Brain pericyte (primary cell): Measurements from ENCODE around the gene FANCC.

ENCODE experiments used
- DNase-seq: peaks from one replicate; pipeline ENCODE4 v3.0.0-alpha.2; 2012; ENCODE audit warnings: low read depth, low spot score

FANCC gene

GRCh38 chr9:95126739-95127138, 190.8 kb downstream of the FANCC start:
- no peak for DNase-seq

DNA sequence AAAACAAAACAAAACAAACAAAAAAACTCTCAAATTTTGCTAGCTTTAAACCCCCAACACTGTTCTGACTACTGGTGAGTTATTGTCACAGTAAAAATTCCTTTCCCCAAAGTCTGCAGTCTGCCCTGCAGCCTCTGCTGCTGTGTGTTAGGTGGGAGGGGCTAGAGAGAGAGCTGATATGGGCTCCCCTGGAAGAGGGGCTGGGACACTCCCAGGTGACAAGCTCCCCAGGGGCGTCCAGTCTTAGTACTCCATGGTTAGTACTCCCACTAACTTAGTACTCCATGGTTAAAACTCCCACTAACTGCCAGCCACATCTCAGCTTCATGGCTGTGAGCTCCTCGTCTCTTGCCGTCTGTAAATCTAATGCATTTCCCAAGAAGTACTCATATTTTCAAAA, 191.9 kb downstream of the FANCC start:
- DNase-seq = no peak

- no peak for DNase-seq
These were observed 192.7 kb downstream of the FANCC start for GRCh38 chr9:95124582-95125367.

- DNase-seq = no peak
These were observed 196.6 kb downstream of the FANCC start for GRCh38 chr9:95120781-95121370.

DNA sequence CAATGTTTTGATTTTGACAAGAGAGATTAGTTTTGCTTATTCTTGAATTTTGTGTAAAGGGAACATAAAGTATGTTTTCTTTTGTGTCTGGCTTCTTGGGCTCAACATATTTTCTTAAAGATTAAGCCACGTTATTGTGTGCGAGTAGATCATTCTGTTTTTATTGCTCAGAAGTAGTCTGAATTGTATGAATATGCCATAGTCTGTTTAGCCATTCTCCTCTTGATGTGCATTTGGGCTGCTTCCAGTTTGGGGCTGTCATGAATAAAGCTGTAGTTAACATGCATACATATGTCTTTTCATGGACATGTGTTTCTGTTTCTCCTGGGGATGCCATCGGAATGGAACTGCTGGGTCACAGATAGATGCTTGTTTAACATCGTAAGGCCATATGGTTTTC, 198.9 kb downstream of the FANCC start:
- DNase-seq = no peak

DNA sequence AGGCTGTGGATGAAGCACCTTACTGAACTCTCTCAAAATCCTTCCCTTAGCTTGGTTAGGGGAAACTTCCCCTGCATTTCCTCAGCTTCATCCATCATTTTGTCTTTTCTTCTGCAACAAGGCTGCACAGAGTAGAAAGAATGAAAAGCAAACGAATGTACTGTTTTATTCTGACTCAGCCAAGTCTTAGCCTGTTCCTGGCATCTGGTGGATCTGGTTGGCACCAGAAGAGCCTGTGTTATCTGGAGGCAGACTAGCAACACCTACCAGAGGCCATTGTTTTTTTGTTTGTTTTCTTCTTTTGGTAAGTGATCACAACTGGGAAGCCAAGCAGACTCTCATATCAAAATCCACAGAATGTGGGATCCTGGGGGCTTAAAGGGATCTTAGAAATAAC, 200.7 kb downstream of the FANCC start:
- no peak for DNase-seq

- no peak for DNase-seq
These were observed 201.3 kb downstream of the FANCC start for GRCh38 chr9:95116002-95116807.

GRCh38 chr9:95115104-95115503, 202.4 kb downstream of the FANCC start:
- no peak for DNase-seq

- DNase-seq = no peak
These were observed 204.9 kb downstream of the FANCC start for GRCh38 chr9:95112436-95113280.

DNA sequence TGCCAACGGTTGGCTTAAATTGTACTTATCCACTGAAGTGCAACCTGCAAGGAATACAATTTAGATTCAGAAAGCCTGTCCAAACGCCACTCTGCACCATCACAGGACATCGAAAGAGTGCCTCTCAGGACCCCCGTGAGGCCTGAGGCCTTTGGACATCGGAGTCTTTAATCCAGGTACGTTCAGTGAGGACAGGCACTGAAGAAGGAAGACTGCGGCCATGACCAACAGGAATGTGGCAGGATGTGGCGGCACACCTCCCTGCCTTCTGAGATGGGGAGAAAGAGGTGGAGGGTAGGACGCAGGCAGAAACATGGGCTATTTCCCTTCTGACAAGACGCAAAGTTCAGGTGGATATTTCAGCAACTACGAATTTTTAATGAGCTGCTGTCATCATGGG, 205.8 kb downstream of the FANCC start:
- no peak for DNase-seq

- DNase-seq = no peak
These were observed 206.5 kb downstream of the FANCC start for GRCh38 chr9:95110921-95111525.

GRCh38 chr9:95109456-95109855, 208.1 kb downstream of the FANCC start:
- no peak for DNase-seq

- DNase-seq = no peak
These were observed 208.7 kb downstream of the FANCC start for GRCh38 chr9:95108777-95109176.

DNA sequence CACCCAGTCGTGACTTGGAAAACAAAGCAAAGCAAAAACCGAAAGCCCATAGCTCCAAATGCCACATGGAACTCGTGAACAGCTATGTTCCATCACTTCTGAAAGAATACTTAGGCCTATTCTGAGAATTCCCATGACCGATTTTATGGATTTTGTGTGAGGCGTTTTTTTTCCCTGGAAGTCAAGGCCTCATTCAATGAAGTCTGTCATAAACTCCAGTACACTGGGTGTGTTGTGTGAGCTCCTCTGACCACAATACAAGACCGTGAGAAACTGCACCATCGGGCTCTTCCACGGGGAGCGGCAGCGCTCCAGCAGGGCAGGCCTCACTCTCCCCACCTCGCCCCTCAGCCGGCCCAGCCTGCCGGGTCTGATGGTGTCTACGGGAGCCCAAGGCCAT, 209.5 kb downstream of the FANCC start:
- no peak for DNase-seq

GRCh38 chr9:95107001-95107749, 210.3 kb downstream of the FANCC start:
- no peak for DNase-seq

DNA sequence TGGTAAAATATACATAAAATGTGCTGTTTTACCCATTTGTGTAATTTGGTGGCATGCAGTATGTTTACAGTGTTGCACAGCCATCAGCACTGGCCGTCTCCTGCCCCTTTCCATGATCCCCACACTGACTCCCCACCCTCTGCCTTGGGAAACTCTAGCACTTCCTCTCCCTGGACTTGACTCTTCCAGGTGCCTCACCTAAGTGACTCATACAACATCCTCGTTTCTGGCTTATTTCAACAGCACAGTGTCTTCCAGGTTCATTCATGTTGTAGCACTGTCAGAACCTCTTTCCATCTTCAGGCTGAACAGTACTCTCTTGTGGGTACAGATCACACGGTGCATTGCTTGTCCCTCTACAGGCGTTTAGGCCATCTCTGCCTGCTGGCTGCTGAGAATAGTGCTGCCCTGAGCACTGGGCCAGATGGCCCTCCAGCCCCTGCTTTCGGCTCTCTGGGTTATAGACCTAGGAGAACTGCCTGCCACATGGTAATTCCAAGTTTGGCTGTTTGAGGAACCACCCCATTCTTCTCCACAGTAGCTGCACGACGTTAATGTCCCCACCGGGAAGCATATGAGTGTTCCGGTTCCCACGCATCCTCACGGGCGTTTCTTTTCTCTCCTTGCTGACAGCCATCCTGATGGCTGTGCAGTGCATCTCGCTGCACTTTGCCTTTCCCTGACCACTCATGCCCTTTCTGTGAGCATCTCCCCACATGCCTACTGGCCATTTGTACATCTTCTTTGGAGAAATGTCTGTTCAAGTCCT, 211.8 kb downstream of the FANCC start:
- no peak for DNase-seq

DNA sequence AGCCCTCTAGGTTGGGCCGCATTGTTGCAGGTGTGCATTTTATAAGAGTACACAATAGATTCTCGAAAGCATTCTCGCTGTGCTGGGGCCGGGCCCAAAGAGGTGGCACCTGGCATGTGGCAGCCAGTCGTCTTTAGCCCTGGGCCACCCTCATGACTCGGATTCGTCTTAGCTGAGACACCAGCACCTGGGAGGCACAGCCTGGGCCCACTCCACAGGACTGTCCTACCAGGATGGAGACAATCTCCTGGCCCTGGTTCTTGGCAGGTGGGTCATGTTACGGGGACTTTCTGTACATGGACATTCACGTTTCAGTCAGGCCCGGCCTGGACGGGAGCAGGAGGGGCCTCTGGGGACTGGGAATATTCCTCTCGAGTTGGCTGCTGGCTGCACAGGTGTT, 212.5 kb downstream of the FANCC start:
- no peak for DNase-seq

DNA sequence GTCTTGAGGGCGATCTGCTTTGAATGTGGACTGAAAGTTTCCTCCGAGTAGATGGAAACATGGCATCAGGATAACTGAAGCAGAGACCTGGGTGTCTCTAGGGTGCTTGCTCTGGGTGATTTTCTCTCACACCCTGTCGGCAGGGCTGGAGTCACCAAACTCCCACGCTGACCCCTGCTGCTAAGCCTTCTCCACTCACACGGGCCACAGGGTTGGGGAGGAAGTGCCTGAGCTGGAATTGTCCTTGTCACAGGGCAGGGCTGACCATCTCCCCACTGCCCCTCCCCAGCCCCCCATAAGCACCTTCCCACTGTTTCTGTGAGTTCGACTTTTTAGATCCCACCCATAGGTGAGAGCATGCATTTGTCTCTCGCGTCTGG, 212.9 kb downstream of the FANCC start:
- no peak for DNase-seq

DNA sequence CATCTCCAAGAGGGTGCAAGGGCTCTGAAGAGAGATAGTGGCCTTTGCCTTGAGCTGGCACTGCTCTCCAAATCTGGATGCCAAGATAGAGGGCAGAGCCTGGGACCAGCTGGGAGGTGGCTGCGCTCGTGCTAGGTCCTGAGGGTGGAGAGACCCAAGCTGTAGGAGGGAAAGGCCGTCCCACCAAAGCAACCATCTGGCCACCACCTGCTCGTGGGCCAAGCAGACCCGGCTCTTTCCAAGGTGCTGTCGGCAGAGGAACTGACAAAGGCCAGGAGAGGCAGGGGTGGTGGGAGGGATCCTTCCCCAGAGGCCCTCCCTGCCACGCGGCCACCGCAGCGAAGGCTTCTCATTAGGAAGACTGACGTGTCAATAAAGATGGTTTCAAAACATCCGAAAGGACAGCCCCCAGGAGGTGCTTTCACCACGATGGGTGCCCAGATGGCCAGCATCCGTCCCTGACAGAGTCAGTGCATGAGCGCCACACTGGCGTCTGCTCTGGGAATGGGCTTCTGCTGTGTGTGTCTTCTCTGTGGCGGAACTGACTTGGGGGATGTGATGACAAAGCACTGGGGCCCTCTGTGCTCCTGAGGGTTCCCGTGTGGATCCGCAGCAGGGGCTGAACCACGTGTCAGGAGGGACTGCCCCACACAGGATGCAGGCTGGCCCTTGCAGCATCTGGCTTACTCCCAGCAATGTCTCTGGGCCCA, 213.5 kb downstream of the FANCC start:
- DNase-seq = no peak
